HG02610 (cell line): ENCODE measurements around the gene AP1G2.
"Not testable (repeated sequence)": the region's sequence is repeated elsewhere in the genome, so short reads cannot be mapped to it uniquely, and the experiment has no call there.

Experiments used
- ATAC-seq: cut with Tn5 transposase; IDR thresholded peaks from one replicate; pipeline ENCODE4 v1.9.1; 2021; ENCODE audit warnings: mild to moderate bottlenecking, moderate library complexity; ENCODE audit not compliant: unreplicated experiment

Gene AP1G2

GRCh38 chr14:23539248-23540140, 28.1 kb downstream of the AP1G2 start:
- ATAC-seq: no peak

GRCh38 chr14:23538785-23539184, 28.8 kb downstream of the AP1G2 start:
- ATAC-seq: no peak

DNA sequence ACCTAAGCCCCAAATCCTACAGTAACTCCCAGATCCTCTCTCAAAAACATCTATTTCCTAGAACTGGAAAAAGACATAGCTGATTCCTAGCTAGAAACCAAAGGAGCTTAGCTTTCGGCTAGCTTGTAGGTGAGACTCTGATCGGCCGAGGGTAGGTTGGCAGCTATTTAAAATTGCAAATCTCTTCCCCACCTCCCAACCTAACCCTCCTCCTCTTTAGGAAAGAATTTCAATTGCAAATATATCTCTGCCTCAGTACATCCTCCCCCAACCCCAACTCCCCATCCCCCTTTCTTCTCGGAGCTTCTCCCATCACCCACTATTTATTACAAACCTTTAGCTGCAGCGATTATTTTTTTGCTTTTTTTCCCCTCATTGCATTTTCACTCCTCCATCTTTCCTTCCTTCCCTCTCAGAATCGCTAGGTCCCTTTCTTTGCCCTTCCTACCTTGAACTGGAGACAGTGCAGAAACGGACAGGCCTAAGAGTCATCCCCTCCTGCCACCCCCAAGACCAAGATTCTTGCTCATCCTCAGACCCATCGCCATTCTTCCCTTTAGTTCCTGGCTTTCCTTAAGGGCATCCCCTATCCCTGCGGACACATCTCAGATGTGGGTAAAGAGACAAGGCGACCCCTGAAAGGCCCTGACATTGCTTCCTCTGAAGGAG, 29.4 kb downstream of the AP1G2 start:
- no peak for ATAC-seq

DNA sequence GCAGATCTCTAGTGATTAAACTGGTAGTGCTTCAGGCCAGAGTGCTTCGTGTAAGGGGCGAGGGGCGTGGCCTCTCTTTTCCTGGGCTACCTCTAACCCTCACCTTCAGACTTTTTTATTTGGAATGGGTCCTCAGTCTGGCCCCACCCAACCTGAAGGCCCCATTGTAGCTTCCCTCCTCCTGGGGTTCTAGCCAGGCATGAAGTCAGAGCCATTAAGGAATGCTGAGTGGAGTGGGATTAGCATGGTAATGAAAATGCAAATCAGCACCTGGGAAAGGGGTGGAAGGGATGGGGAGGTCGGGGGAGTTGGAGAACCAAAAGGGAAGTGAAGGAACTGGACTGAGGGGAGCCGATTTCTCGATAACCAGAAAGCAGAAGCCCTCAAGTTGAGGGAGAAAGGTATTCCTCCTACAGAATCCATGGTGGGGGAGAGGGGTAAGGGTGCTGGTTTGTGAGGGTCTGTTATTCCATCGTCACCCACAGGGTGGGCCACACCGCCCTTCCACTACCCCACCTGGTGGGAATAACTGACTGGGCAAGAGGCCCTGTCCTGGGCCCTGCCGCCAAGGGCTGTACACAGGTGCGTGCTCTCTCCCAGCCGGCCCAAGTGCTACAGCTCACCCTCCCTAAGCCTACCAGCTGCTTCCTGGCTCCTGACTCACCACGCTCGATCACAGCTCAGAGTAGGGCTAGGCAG, 30.1 kb downstream of the AP1G2 start:
- no peak for ATAC-seq

GRCh38 chr14:23536906-23537305, 30.7 kb downstream of the AP1G2 start:
- not testable (repeated sequence) for ATAC-seq

DNA sequence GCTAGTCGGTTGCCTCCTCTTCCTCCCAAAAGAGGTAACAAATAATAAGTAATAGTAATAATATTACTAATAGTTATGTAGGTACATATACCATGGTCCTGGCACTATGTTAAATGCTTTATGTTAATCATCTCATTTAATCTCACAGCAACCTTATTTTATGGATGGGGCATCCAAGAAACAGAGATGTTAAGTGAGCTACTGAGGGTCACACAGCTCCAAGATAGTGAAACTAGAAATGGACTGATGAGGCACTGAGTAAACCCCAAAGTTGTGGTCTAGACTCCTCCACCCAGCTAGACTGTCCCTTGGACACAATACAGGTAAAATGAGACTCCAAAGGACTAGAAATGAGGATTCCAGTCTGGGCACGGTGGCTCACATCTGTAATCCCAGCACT, 31.1 kb downstream of the AP1G2 start:
- no peak for ATAC-seq

- ATAC-seq: no peak
These were observed 31.6 kb downstream of the AP1G2 start for GRCh38 chr14:23535943-23536342.

GRCh38 chr14:23533652-23534435, 33.7 kb downstream of the AP1G2 start:
- no peak for ATAC-seq

DNA sequence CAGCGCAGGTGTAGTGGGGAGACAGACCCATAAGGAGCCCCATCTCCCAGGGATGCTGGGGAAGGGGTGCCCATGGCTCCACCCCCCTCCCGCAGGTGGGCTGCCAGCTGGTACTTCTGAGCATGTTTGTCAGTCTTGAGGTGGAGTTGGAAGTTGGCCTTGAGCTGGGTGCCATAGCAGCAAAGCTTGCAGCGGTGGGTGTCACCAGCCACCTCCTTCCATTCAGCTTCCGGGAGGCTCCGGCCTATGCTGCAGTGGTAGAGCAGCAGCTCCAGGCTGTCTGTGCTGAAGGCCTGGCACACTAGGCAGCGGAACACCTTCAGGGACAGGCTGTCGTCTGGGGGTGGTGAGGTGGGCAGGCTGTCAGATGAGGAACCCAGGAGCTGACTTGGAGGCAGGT, 34.9 kb downstream of the AP1G2 start:
- no peak for ATAC-seq

GRCh38 chr14:23531391-23531790, 36.2 kb downstream of the AP1G2 start:
- ATAC-seq: no peak

GRCh38 chr14:23530375-23531055, 37.1 kb downstream of the AP1G2 start:
- ATAC-seq: no peak

DNA sequence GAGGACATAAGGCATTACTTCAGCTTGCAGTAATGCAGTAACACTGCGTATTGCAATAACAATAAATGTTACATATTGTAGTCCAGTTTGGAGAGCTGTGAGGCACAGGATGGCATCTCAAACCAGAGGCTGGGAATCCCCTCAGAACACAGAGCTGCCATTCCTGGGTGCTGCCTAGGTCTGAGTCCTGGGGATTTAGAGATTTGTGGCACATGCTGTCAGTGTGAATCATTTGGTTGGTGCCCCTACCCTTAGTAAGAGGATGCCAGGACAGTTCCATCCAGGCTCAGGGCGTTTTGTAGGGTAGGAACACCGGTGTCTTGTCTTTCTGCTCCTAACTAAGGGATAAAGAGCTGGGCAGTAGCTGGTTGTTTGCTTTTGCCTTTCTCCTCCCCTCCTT, 38.6 kb downstream of the AP1G2 start:
- no peak for ATAC-seq

GRCh38 chr14:23528555-23528954, 39.0 kb downstream of the AP1G2 start:
- ATAC-seq: no peak

GRCh38 chr14:23525611-23526010, 42.0 kb downstream of the AP1G2 start:
- no peak for ATAC-seq

DNA sequence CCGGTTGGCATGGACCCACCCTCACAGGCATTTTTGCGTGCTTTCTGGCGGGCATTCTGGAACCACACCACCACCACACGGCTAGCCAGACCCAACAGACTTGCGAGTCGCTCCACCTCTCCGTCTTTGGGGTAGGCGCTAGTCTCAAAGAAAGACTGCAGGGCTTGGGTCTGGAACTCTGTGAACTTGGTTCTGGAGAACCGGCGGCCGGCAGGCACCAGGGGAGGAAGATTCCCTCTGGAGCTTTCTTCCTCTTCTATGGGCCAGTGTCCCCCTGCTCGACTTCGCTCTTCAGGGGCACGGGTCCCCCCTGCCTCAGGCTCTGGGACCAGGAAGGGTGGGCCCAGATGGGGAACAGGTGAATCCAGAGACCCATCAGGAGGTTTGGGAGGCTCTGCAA, 42.6 kb downstream of the AP1G2 start:
- ATAC-seq: no peak

GRCh38 chr14:23523229-23524016, 44.2 kb downstream of the AP1G2 start:
- ATAC-seq: no peak

DNA sequence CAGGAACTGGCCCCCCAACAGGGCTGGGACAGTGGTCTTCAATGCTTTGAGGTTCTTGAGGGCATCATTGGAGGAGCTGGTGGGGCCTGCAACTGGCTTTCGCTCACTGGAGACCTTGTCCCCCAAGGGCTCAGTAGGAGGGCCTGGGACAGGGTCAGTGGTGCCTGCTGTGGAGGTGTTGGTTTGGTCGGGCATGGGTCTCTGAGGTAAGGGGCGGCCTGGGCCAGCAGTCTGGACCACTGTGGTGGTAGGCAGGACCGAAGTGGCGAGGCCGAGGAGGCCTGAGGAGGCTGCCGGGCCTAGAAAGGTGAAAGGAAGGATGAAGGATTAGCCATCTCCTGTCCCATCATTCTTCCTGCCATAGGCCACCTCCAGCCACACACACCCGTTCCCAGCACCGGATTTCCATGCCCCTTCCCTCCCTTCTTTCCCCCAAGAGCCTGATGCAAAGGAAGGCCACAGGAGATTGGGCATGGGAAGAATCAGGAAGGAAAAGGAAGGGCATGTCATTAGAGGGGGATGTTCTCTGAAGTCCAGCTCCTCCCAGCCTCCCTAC, 44.9 kb downstream of the AP1G2 start:
- ATAC-seq: no peak

GRCh38 chr14:23521785-23522640, 45.6 kb downstream of the AP1G2 start:
- no peak for ATAC-seq
